SW480 (cell line): Measurements from ENCODE around the gene NDUFS3.
A peak's percentile ranks its signal among the peaks of the same experiment; 100 is the strongest.
"Not testable (repeated sequence)": the region's sequence is repeated elsewhere in the genome, so short reads cannot be mapped to it uniquely, and the experiment has no call there.

ENCODE experiments used
- DNase-seq: peaks from one replicate; pipeline ENCODE4 v3.0.0-alpha.2; 2016; ENCODE audit warnings: low spot score

The NDUFS3 gene

GRCh38 chr11:47578524-47579494, at the start of gene NDUFS3, which contains the start of gene KBTBD4:
Gene NDUFS3 (plus strand): TSS chr11:47579074. CDS start chr11:47579092, 18 bp downstream.
Gene KBTBD4 (minus strand): TSS chr11:47578970. CDS start chr11:47578951, 19 bp downstream.
- DNase-seq, result peak; percentile 87

GRCh38 chr11:47529951-47530350, 48.9 kb upstream of the NDUFS3 start:
- no peak for DNase-seq

GRCh38 chr11:47530721-47531120, 48.2 kb upstream of the NDUFS3 start:
- DNase-seq, result not testable (repeated sequence)

GRCh38 chr11:47531666-47532065, 47.2 kb upstream of the NDUFS3 start:
- DNase-seq, result no peak

- no peak for DNase-seq
Measured at GRCh38 chr11:47532597-47533213, 46.2 kb upstream of the NDUFS3 start.

GRCh38 chr11:47533690-47534151, 45.2 kb upstream of the NDUFS3 start:
- no peak for DNase-seq

GRCh38 chr11:47534704-47535251, 44.1 kb upstream of the NDUFS3 start:
- no peak for DNase-seq

- no peak for DNase-seq
Measured at GRCh38 chr11:47536915-47537314, 42.0 kb upstream of the NDUFS3 start.

GRCh38 chr11:47538741-47539565, 39.9 kb upstream of the NDUFS3 start:
- no peak for DNase-seq

- DNase-seq, result no peak
Measured at GRCh38 chr11:47539681-47540039, 39.2 kb upstream of the NDUFS3 start.

- DNase-seq, result no peak
Measured at GRCh38 chr11:47541070-47541469, 37.8 kb upstream of the NDUFS3 start.

GRCh38 chr11:47545298-47545697, 33.6 kb upstream of the NDUFS3 start:
- no peak for DNase-seq

GRCh38 chr11:47546274-47546673, 32.6 kb upstream of the NDUFS3 start:
- DNase-seq, result not testable (repeated sequence)

GRCh38 chr11:47550288-47551047, 28.4 kb upstream of the NDUFS3 start:
- DNase-seq, result no peak

GRCh38 chr11:47551086-47551485, 27.8 kb upstream of the NDUFS3 start:
- DNase-seq, result peak; percentile 49

GRCh38 chr11:47552056-47552565, 26.8 kb upstream of the NDUFS3 start:
- peak; percentile 30 for DNase-seq

GRCh38 chr11:47552566-47553405, 26.1 kb upstream of the NDUFS3 start, which contains the start of gene CELF1:
Gene CELF1 (minus strand): TSS chr11:47553132. CDS start chr11:47499523, 53,609 bp downstream.
- DNase-seq, result peak; percentile 91

GRCh38 chr11:47553406-47553743, 25.5 kb upstream of the NDUFS3 start:
- DNase-seq, result no peak

GRCh38 chr11:47557004-47557403, 21.9 kb upstream of the NDUFS3 start:
- DNase-seq, result not testable (repeated sequence)

GRCh38 chr11:47558695-47559094, 20.2 kb upstream of the NDUFS3 start:
- no peak for DNase-seq
